ENCODE data around the gene TUBG1.
"Not testable (repeated sequence)": the region's sequence is repeated elsewhere in the genome, so short reads cannot be mapped to it uniquely, and the experiment has no call there.

The TUBG1 gene

GRCh38 chr17:42579794-42580551 is 29.5 kb upstream of the TUBG1 start:
- DNase-seq, result no peak

GRCh38 chr17:42581744-42582270 is 27.7 kb upstream of the TUBG1 start:
- DNase-seq, result no peak

GRCh38 chr17:42584880-42585279 is 24.6 kb upstream of the TUBG1 start:
- DNase-seq, result no peak

DNA sequence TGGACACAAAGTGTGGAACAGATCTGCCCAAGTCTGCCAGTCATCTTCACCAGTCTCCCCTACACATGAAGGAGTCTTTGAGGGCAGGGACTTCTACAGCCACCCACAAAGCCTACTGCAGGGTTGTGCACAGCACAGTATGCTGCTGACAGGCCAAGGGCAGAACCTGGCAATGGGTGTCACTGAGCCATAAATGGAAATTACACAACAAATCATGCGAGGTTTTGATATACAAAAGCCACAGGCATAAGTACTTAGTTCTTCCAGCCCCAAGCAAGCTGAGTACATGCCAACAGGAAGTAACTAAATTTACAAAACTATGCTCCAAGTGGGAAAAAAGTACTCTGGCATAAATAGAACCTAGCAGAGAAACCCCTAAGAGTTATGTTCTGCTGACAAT is 24.1 kb upstream of the TUBG1 start:
- no peak for DNase-seq

- no peak for DNase-seq
Observed at GRCh38 chr17:42586514-42587230, 22.8 kb upstream of the TUBG1 start.

DNA sequence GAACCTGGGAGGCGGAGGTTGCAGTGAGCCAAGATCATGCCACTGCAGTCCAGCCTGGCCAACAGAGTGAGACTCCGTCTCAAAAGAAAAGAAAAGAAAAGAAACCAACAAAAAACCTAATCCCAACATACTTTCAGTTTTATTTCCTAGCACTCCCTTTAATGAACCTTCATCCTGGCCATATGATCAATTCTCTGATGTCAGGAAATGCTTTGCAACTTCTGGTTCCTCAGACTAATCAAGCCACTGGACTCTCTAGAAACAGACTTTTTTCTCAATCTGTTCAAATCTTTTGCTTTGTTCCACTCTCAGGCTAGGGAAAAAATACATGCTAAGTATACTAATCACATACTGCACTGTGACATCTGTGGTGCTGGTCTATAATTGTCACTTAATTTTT is 18.6 kb upstream of the TUBG1 start:
- DNase-seq, result no peak

DNA sequence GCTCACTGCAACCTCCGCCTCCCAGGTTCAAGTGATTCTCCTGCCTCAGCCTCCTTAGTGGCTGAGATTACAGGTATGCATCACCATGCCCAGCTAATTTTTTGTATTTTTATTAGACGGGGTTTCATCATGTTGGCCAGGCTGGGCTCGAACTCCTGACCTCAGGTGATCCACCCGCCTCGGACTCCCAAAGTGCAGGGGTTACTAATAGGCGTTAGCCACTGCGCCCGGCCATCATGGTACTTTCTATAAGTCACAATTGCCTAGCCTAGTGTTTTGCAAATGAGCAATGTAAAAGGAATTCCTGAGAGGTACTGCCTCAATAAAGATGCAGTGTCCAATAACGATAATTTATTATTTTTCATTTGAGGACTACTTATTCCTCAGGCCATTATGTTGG is 18.1 kb upstream of the TUBG1 start:
- no peak for DNase-seq

DNA sequence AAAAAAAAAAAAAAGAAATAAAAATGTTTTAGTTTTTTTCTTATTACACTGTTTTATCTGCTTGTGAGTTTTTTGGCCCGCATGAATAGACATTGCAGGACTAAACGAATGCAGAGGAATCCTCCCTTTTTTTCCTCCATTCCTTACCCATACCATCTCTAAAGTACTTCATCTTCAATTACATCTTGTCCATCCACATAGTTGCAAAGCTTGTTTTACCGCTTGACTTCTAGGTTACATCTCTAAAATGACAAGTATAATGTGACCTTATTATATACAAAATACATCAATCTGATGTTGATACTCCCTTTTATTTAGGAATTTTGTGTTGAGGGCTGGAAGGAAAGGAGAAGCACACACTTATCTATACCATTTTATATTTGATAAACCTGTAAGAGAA is 13.1 kb upstream of the TUBG1 start:
- no peak for DNase-seq

- DNase-seq, result no peak
Observed at GRCh38 chr17:42598905-42599304, 10.6 kb upstream of the TUBG1 start.

- no peak for DNase-seq
Observed at GRCh38 chr17:42603318-42603717, 6.2 kb upstream of the TUBG1 start.

GRCh38 chr17:42607769-42608168 is 1.7 kb upstream of the TUBG1 start:
- DNase-seq, result no peak

GRCh38 chr17:42608305-42609181 is 940 bp upstream of the TUBG1 start:
- DNase-seq, result no peak

GRCh38 chr17:42609814-42610801 is 625 bp downstream of the TUBG1 start:
- not testable (repeated sequence) for DNase-seq

- DNase-seq, result no peak
Observed at GRCh38 chr17:42612013-42612412, 2.5 kb downstream of the TUBG1 start.

DNA sequence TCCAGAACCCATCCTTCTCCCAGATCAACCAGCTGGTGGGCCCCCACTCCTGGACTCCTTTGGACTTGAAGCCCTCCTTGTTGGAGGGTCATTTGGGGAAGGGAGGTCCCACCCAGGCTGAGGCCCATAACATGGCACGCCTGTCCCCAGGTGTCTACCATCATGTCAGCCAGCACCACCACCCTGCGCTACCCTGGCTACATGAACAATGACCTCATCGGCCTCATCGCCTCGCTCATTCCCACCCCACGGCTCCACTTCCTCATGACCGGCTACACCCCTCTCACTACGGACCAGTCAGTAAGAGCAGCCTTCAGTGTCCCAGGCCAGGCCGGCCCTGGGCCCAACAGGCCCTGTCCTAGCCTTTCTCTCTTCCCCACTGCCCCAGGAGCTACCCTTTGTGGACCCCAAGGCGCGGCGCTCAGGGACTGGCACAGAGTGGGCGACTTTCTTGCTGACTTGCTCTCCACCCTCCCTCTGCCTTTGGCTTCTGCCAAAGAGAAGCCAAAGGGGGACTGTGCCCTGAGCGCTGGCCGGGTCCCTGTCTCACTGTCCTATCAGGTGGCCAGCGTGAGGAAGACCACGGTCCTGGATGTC is 4.3 kb downstream of the TUBG1 start:
- no peak for DNase-seq

- no peak for DNase-seq
Observed at GRCh38 chr17:42617956-42618431, 8.5 kb downstream of the TUBG1 start.

- no peak for DNase-seq
Observed at GRCh38 chr17:42618442-42619150, 9.1 kb downstream of the TUBG1 start.

DNA sequence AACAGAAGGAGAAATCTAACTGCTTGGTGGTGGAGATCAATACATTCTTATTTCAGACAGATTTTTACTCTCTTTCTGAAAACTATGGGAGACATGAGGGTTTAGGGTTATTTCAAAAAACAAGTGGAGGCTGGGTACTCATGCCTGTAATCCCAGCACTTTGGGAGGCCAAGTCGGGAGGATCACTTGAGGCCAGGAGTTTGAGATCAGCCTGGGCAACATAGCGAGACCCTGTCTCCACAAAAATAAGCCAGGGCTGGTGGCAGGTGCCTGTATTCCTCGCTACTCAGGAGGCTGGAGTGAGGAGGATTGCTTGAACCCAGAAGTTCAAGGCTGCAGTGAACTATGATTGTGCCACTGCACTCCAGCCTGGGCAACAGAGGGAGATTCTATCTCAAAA is 12.5 kb downstream of the TUBG1 start:
- DNase-seq, result not testable (repeated sequence)

GRCh38 chr17:42623271-42623670 is 13.8 kb downstream of the TUBG1 start:
- no peak for DNase-seq

DNA sequence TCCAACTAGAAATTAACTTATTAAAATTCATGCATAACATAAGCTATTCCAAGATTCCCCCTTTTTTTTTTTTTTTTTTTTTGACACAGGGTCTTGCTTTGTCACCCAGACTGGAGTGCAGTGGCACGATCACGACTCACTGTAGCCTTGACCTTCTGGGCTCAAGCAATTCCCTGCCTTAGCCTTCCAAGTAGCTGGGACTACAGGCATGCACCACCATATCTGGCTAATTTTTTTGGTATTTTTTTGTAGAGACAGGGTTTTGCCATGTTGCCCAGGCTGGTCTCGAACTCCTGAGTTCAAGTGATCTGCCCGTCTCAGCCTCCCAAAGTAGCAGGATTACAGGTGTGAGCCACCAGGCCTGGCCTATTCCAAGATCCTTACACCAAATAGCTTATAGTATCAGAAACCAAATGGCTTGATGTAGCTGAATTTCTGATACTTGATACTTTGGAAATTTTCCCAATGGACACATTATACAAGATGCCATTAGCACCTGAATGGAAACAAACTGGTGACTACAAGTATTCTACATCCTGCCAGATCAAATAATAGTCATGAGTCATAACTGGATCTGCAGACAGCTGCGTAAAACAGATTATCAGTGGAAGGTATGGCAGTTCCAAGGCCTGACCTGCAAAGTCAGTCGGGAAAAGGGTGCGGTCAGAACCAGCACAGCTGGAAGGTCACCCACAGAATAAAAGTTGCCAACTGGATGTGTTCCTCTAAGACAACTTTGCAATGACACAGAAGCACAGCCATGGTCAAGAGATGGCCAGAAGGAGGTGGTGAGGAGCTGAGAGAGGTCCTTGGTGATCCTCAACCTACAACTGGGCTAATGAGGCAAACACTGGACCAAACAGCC is 14.5 kb downstream of the TUBG1 start:
- DNase-seq, result no peak
